G401.6 (cell line): ENCODE data around the gene IRAG1.

Experiments
- FAIRE-seq: peaks from 2 replicates; lab custom pipeline; 2012; peaks lifted over from hg19 to GRCh38; lab: Jason Lieb, UNC

IRAG1 gene, protein sequence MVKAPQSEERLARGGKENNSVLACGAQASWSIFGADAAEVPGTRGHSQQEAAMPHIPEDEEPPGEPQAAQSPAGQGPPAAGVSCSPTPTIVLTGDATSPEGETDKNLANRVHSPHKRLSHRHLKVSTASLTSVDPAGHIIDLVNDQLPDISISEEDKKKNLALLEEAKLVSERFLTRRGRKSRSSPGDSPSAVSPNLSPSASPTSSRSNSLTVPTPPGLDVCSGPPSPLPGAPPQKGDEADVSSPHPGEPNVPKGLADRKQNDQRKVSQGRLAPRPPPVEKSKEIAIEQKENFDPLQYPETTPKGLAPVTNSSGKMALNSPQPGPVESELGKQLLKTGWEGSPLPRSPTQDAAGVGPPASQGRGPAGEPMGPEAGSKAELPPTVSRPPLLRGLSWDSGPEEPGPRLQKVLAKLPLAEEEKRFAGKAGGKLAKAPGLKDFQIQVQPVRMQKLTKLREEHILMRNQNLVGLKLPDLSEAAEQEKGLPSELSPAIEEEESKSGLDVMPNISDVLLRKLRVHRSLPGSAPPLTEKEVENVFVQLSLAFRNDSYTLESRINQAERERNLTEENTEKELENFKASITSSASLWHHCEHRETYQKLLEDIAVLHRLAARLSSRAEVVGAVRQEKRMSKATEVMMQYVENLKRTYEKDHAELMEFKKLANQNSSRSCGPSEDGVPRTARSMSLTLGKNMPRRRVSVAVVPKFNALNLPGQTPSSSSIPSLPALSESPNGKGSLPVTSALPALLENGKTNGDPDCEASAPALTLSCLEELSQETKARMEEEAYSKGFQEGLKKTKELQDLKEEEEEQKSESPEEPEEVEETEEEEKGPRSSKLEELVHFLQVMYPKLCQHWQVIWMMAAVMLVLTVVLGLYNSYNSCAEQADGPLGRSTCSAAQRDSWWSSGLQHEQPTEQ

DNA sequence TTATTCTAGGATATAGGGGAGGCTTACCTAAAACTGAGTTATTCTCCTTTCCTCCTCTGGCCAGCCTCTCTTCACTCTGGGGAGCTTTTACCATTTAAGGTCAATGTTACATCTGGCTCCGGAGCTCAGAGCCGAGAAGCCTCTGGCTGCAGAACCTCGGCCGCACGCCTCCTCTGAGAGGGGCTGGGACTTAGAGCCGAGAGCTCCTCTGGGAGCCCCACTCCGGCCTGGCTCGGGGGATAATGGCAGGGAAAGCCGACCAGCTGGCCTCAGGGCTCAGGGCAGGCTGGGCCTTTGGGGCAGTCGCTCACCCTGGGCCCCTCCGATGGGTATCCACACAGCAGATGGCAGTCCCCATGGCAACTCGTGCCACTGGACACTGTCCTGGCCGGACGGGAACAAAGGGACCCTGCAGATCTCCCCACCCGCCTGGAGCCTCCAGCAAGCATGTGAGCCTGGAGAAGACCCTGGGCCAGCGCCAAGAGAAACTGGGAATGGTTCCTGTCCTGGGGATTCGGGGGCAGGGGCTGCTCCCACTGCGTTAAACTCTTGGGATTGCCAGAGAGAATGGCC is at the start of gene IRAG1:
Gene IRAG1 (minus strand): TSS at position 247 of the 573 bp plus-strand sequence. CDS start 153 bp downstream, at position 94.
- no peak for FAIRE-seq

GRCh38 chr11:10742460-10743208 is 49.1 kb upstream of the IRAG1 start:
- FAIRE-seq = no peak

- FAIRE-seq = peak; percentile 86
Measured at GRCh38 chr11:10735481-10736475, 42.2 kb upstream of the IRAG1 start.

DNA sequence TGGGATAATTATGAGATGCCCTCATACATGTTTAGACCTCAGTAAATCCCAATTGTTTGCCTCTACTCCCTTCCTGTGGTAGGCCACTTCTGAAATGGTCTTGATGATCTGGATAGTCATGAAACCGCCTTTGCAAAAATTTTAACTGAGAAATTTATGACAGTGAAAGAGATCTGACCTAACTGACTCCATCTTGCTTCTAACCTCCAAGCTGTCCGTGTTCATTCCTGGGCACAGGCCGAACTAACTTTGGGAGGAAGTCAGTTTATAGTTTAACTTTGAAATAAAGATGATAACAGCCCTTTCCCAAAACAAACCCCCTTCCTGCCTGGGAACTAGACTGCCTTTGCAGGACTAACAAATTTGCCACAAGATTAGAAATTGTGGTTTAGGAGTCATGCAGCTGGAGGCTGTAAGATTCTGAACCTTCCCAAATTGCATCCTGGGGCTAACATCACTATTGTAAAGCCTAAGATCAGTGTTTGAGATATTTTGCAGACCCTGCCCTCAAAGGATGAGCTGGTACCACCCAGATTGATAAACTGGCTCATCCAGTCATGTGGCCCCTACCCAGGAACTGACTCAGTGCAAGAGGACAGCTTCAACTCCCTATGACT is 37.6 kb upstream of the IRAG1 start:
- FAIRE-seq = no peak

DNA sequence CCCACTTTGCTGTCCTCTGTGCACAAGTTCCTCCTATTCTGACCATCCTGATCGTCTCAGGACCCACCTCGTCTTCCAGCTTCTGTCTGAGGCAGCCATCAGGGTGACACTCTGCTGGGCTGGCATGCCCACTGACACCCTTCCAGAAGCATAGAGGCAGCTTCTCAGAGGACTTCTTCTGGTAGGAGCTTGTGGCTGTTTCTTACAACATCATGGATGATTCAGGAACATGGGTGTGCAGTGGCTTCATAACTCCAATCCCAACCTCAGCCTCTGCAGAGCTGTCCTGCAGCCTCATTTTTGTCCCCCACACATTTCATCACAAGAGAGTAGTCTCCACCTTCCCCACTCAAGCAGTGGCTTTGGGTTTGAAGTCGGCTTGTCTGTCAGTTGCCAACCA is 36.6 kb upstream of the IRAG1 start:
- no peak for FAIRE-seq

DNA sequence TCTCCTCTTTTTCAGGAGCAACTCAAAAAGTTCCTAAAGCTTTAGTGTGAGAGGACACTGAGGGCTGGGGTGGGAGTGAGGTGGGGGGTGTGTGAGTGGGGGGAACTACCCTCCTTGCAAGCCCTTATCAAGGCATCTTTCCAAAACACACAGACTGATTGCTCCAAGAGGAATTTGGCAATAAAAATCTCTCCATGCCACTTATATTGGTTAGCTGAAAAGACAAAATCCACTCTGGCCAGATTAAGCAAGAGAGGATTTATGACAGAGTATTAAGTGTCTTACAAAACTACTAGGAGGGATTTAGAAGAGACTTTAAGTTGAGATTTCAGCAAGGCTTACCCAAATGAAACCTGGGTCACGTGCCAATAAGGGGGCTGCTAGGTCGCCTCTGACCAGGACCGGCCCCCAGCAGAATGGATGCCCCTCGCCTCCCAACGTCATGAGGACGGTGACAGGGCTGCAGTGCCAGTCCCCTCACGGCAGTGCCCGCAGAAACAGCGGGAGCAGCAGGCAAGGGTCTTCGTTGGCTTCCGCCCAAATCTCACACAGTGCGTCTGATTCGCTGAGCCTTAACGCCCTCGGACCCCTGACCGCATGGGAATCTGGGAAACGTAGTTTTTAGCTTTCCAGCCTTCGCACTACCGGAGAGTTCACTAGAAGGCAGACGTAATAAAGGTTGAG is 35.4 kb upstream of the IRAG1 start:
- no peak for FAIRE-seq

- no peak for FAIRE-seq
Measured at GRCh38 chr11:10728154-10728553, 34.6 kb upstream of the IRAG1 start.

DNA sequence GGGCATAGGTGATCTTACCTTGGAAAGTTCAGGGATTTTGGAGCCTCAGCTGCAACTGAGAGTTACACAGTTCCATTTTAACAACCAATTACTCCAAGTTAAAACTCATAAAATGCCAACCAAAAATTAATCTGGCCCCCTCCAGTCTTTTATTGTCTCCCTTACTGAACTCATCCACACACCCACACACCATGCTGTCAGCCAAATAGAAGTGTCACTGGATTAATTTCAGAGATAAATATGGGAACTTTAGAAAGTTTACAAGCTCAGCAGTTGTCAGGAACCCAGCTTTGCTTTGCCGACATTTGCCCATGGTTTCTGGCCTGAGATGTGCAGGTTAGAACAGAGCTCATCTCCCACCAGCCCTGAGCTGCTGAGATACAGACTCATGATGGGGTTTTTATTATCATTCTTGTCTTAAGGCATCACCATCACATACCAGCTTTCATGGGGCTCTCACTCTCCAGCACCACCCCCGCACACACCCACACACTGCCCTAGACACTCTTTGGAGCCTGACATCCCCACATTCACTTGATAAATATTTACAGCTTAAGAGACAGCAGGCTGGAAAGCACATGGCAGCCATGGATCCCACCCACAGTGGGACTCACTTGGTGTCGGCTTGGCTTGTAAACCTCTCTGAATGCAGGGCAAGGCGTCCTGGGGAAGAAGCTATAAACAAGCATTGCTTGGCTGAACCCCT is 33.7 kb upstream of the IRAG1 start:
- no peak for FAIRE-seq

DNA sequence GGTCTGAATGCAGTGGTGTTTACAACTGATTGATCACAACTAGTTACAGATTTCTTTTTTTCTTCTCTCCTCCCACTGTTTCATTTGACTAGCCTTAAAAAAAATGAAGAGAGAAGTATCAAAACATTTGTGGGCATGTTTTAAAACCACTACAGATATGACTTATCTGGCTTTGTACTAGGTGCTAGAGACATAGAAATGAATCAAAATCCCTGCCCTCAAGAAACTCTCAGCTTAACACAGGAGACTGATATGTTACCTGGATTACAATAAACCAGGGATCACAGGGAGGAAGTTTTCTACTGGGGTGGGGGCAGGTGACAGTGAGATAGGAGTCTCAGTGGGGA is 32.3 kb upstream of the IRAG1 start:
- FAIRE-seq = no peak

DNA sequence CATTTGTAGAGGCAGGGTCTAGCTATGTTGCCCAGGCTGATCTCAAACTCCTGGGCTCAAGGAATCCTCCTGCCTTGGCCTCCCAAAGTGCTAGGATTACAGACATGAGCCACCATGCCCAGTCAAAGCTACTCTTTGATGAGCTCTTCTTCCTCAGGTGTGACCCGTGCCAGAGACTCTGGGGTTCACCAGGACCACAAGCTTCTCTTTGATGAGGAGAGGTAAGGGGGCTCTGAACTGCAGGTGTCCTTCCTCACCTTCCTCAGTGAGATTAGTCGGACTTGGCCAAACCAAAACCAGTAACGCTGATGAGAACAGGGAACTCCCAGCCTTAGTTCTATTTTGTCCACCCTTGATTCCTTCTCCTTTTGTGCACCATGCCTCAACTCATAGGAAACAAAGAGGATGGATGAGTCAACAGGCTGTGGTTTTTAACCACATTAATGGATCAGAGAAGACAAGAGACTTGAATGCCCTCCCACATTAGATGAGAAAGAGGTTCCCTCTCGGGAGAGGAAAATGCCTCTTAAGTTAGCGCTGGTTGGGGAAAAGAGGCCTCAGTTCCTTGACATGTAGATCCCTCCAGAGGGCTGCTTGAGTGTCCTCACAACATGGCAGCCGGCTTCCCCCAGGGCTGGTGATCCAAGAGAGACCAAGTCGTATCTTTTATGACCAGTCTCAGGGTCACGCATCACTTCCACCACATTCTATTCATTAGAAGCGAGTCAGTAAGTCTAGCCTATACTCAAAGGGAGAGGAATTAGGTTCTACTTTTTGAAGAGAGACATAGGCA is 31.8 kb upstream of the IRAG1 start:
- no peak for FAIRE-seq

- FAIRE-seq = no peak
Measured at GRCh38 chr11:10722307-10722706, 28.8 kb upstream of the IRAG1 start.

GRCh38 chr11:10720881-10721376 is 27.4 kb upstream of the IRAG1 start:
- FAIRE-seq = no peak

DNA sequence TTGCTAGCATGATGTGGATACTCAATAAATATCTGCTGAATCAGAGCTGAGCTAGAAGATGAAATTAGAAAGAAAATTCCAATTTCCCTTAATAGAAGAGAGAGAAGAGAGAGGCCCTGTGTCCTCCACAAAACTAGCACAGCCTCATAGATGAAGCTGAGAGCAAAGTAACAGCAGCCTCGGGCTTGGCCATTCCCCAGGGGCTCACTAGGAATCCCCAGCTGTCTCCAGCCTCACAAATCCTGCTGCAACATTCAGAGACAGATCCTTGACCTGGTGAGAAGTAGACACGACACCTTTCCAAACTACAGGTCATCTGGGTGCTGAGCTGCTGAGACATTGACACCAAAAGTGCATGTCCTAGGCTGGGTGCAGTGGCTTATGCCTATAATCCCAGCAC is 26.1 kb upstream of the IRAG1 start:
- no peak for FAIRE-seq

DNA sequence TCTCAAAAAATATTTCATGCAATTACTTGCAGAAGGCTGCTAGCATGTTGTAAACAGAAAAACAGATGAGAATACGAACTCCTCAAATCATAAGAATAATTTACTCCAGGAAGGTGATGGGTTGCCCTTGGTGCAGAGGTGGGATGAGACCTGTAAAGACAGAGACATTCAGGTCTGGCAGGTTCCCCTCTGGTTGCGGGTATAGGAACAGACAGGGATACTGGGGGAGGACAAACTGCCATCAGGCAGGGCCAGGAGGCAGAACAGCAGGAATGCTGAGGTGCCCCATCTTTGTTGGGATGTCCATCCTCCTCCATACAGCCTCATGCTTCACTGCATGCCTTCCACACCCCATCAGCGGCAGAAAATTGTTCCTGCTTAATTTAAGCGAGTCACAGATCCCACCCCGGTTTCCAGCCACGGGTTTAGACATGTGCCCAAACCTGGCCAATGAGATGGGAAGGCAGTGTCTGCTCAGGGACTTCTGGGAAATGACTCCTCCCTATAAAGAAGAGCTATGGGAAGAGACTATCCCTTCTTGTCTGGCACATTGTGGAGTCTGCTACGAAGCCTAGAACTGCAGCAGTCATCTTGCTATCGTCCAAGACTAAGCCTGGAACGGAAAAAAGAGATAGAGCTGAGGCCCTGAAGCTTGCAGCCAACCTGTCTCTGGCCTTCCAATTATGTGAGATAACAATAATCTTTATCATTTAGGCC is 23.1 kb upstream of the IRAG1 start:
- FAIRE-seq = no peak

- FAIRE-seq = no peak
Measured at GRCh38 chr11:10716122-10716521, 22.6 kb upstream of the IRAG1 start.

GRCh38 chr11:10715571-10715970 is 22.0 kb upstream of the IRAG1 start:
- no peak for FAIRE-seq

GRCh38 chr11:10709299-10710086 is 15.9 kb upstream of the IRAG1 start:
- FAIRE-seq = no peak
